AG04449 (cell line): Measurements from ENCODE around the gene FRMD4A.

ENCODE experiments used
- CTCF ChIA-PET: fragments of 350-600 bp; formaldehyde crosslinking; extraction: SDS; loops from one replicate; lab custom pipeline; 2021; ENCODE audit warnings: antibody characterized with exemption; lab: Yijun Ruan, JAX
- POLR2A ChIA-PET: fragments of 400-600, 350-600 bp; formaldehyde crosslinking; extraction: SDS; loops from one replicate; lab custom pipeline; 2020; ENCODE audit warnings: antibody characterized with exemption, inconsistent platforms; lab: Yijun Ruan, JAX
- DNase-seq: peaks from one replicate; pipeline ENCODE4 v3.0.0-alpha.2; 2010; ENCODE audit warnings: low read depth, low spot score
- H3K4me3 ChIP-seq: 2 replicates; pipeline ENCODE4 v1.5.1; 2011; ENCODE audit warnings: low read depth, mild to moderate bottlenecking, control low read depth, low read length
- CTCF ChIP-seq: IDR thresholded peaks from one replicate; pipeline ENCODE4 v1.5.1; 2011; ENCODE audit warnings: mild to moderate bottlenecking, moderate library complexity, low read length, control low read depth, inconsistent platforms; ENCODE audit not compliant: insufficient read depth; ENCODE audit errors: missing control alignments

The FRMD4A gene

GRCh38 chr10:13657101-13657680 lies 673.5 kb downstream of the FRMD4A start:
- TF ChIP-seq CTCF: no peak
- H3K4me3 ChIP-seq: no peak overlapping the region
- ChIA-PET CTCF (interaction anchor here (0.6 to 3.9 kb wide), 4 partner anchors 37 to 125 kb away, joined by 3 to 18 read pairs (median 3); no protein-coding TSS in a partner anchor), POLR2A (no interaction called here)
- DNase-seq: no peak

- H3K4me3 ChIP-seq: no peak overlapping the region
- POLR2A ChIA-PET: no interaction called here
- TF ChIP-seq CTCF: no peak
- CTCF ChIA-PET: interaction anchor here (0.6 to 3.9 kb wide), 3 partner anchors 38 to 120 kb away, joined by 3 to 18 read pairs (median 3); no protein-coding TSS in a partner anchor
- DNase-seq: no peak
Observed at GRCh38 chr10:13656337-13657100, 674.2 kb downstream of the FRMD4A start.

GRCh38 chr10:13654846-13655245 lies 675.9 kb downstream of the FRMD4A start:
- POLR2A ChIA-PET: no interaction called here
- DNase-seq: no peak
- H3K4me3 ChIP-seq: no peak overlapping the region
- no peak for TF ChIP-seq CTCF
- CTCF ChIA-PET: interaction anchor here (0.7 to 3.9 kb wide), 5 partner anchors 9 to 122 kb away, joined by 3 to 18 read pairs (median 4); no protein-coding TSS in a partner anchor

- no peak for TF ChIP-seq CTCF
- ChIA-PET CTCF (interaction anchor here (0.6 to 3.9 kb wide), 6 partner anchors 10 to 450 kb away, joined by 3 to 18 read pairs (median 4); no protein-coding TSS in a partner anchor), POLR2A (no interaction called here)
- no peak for DNase-seq
- no peak overlapping the region for H3K4me3 ChIP-seq
Observed at GRCh38 chr10:13654118-13654830, 676.5 kb downstream of the FRMD4A start.

GRCh38 chr10:13652860-13653259 lies 677.9 kb downstream of the FRMD4A start:
- H3K4me3 ChIP-seq: no peak overlapping the region
- ChIA-PET POLR2A (no interaction called here), CTCF (interaction anchor here (1.2 to 2.5 kb wide), 4 partner anchors 39 to 281 kb away, joined by 3 to 7 read pairs (median 4); no protein-coding TSS in a partner anchor)
- TF ChIP-seq CTCF: no peak
- no peak for DNase-seq
